C4-2B (cell line): ENCODE measurements around the gene TNFSF9.

Experiments used
- CTCF ChIP-seq: fragments of 450-650 bp; conservative IDR thresholded peaks from 2 replicates; pipeline ENCODE4 v1.5.1; 2017; ENCODE audit warnings: mild to moderate bottlenecking
- ZFX ChIP-seq: fragments of 450-650 bp; IDR thresholded peaks from 2 replicates; pipeline ENCODE4 v1.6.1; 2017

DNA sequence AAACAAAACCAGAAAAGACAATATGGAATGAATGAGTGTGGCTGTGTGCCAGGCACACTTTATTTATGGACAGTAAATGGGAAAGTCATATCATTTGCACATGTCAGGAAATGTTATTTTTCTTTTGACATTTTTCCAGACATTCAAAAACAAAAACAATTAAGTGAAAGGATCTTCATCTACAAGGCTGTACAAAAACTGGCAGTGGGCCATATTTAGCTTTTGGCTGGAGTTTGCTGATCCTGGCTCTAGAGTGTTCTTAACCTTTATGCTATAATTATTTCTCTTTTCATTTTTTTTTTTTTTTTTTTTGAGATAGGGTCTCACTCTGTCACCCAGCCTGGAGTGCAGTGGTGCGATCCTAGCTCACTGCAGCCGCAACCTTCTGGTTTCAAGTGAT is 6.5 kb upstream of the TNFSF9 start:
- TF ChIP-seq CTCF (no peak), ZFX (no peak)
